Ramos (cell line): Measurements from ENCODE around the gene MSANTD1.
"Not testable (repeated sequence)": the region's sequence is repeated elsewhere in the genome, so short reads cannot be mapped to it uniquely, and the experiment has no call there.

Experiments
- in situ Hi-C: fragments of 300-500 bp; cut with MboI; formaldehyde crosslinking; loops from one replicate; pipeline ENCODE4 v1.14.3; 2022; ENCODE audit warnings: low sequenced_read_pairs; ENCODE audit not compliant: unreplicated experiment

The MSANTD1 gene

GRCh38 chr4:3299122-3299975, 50.4 kb downstream of the MSANTD1 start:
- in situ Hi-C loops, result no loop called here

- in situ Hi-C loops, result no loop called here
Measured at GRCh38 chr4:3299976-3300671, 51.2 kb downstream of the MSANTD1 start.

- in situ Hi-C loops, result not testable (repeated sequence)
Measured at GRCh38 chr4:3300882-3301281, 51.9 kb downstream of the MSANTD1 start.

- in situ Hi-C loops, result no loop called here
Measured at GRCh38 chr4:3301450-3302172, 52.7 kb downstream of the MSANTD1 start.

GRCh38 chr4:3302173-3302785, 53.3 kb downstream of the MSANTD1 start:
- in situ Hi-C loops, result no loop called here

- in situ Hi-C loops, result no loop called here
Measured at GRCh38 chr4:3302786-3303564, 54.0 kb downstream of the MSANTD1 start.

- in situ Hi-C loops, result no loop called here
Measured at GRCh38 chr4:3303565-3303824, 54.5 kb downstream of the MSANTD1 start.

- in situ Hi-C loops, result no loop called here
Measured at GRCh38 chr4:3303923-3304710, 55.2 kb downstream of the MSANTD1 start.

- in situ Hi-C loops, result no loop called here
Measured at GRCh38 chr4:3304831-3305609, 56.1 kb downstream of the MSANTD1 start.

GRCh38 chr4:3305610-3306371, 56.8 kb downstream of the MSANTD1 start:
- in situ Hi-C loops, result no loop called here
